Endodermal cell (in vitro differentiated cells): Measurements from ENCODE around the gene COG7. TPM values are rescaled to one million over a fixed set of nuclear protein-coding genes. Genes with fewer than 3 reads are reported as not detected.

Source experiments
- DNase-seq: peaks from one replicate; pipeline ENCODE4 v3.0.0-alpha.2; 2017
- H3K27ac ChIP-seq: 2 replicates; pipeline ENCODE4 v1.5.1; 2013; ENCODE audit warnings: mild to moderate bottlenecking, low read depth, low read length, moderate library complexity
- H3K27me3 ChIP-seq: 2 replicates; pipeline ENCODE4 v1.6.1; 2013; ENCODE audit warnings: mild to moderate bottlenecking, low read length, moderate library complexity; ENCODE audit not compliant: insufficient read depth, control insufficient read depth, poor library complexity, severe bottlenecking
- H3K36me3 ChIP-seq: 2 replicates; pipeline ENCODE4 v1.7.0; 2013; ENCODE audit warnings: mild to moderate bottlenecking, low read length, moderate library complexity; ENCODE audit not compliant: control insufficient read depth, insufficient read depth
- H3K4me1 ChIP-seq: one replicate; pipeline ENCODE4 v1.7.0; 2013; ENCODE audit warnings: low read length; ENCODE audit not compliant: control insufficient read depth, insufficient read depth
- H3K4me3 ChIP-seq: 2 replicates; pipeline ENCODE4 v1.5.1; 2013; ENCODE audit warnings: mild to moderate bottlenecking, low read length, moderate library complexity
- H3K9ac ChIP-seq: 2 replicates; pipeline ENCODE4 v1.6.1; 2013; ENCODE audit warnings: mild to moderate bottlenecking, low read length, moderate library complexity; ENCODE audit not compliant: poor library complexity, severe bottlenecking; ENCODE audit errors: extremely low read depth
- H3K9me3 ChIP-seq: 2 replicates; pipeline ENCODE4 v1.6.1; 2013; ENCODE audit warnings: mild to moderate bottlenecking, low read length, moderate library complexity; ENCODE audit not compliant: control insufficient read depth
- H3K27ac Mint-ChIP-seq: 2 replicates; pipeline ENCODE4 v1.8.0; 2020; ENCODE audit warnings: mixed read lengths
- H3K27me3 Mint-ChIP-seq: 2 replicates; pipeline ENCODE4 v1.8.0; 2021; ENCODE audit warnings: mild to moderate bottlenecking, mixed read lengths; ENCODE audit not compliant: insufficient read depth
- H3K36me3 Mint-ChIP-seq: 2 replicates; pipeline ENCODE4 v1.8.0; 2020; ENCODE audit warnings: low read depth, mixed read lengths
- H3K4me1 Mint-ChIP-seq: 2 replicates; pipeline ENCODE4 v1.8.0; 2020; ENCODE audit warnings: mixed read lengths
- H3K4me3 Mint-ChIP-seq: 2 replicates; pipeline ENCODE4 v1.8.0; 2020; ENCODE audit warnings: mild to moderate bottlenecking, moderate library complexity, mixed read lengths
- H3K9me3 Mint-ChIP-seq: 2 replicates; pipeline ENCODE4 v1.8.0; 2020; ENCODE audit warnings: mild to moderate bottlenecking, mixed read lengths
- WGBS, 2 experiments: methylation state at CpG; one replicate each; pipeline versions ENCODE4 v1.1.5 to v1.1.7; 2013; ENCODE audit warnings: missing lambda C conversion rate in 2 of 2, mixed read lengths in 1 of 2; ENCODE audit not compliant: insufficient coverage in 1 of 2, insufficient read length in 1 of 2; 5-methylcytosine and 5-hydroxymethylcytosine counted together
- total RNA-seq, 2 donors: library from RNA; stranded (reverse); fragmentation: NEBNext Ultra II Directional in 1 of 2; extraction: Animal tissue kit (Norgen Biotek cat#: 25700) in 1 of 2; gene quantifications; 2 replicates in 1 of 2; 3 replicates in 1 of 2; pipeline ENCODE4 v1.2.1, GENCODE V29; 2021
- TF ChIP-seq, protein P1 (sequence below): fragments of 200-600 bp; sonication (generic); conservative IDR thresholded peaks from 2 replicates; pipeline ENCODE4 v1.5.0; 2021; ENCODE audit warnings: antibody characterized with exemption, mild to moderate bottlenecking

The COG7 gene
- total RNA-seq, 2 donors from 2014 or later = 19.9 to 31.3 TPM

DNA sequence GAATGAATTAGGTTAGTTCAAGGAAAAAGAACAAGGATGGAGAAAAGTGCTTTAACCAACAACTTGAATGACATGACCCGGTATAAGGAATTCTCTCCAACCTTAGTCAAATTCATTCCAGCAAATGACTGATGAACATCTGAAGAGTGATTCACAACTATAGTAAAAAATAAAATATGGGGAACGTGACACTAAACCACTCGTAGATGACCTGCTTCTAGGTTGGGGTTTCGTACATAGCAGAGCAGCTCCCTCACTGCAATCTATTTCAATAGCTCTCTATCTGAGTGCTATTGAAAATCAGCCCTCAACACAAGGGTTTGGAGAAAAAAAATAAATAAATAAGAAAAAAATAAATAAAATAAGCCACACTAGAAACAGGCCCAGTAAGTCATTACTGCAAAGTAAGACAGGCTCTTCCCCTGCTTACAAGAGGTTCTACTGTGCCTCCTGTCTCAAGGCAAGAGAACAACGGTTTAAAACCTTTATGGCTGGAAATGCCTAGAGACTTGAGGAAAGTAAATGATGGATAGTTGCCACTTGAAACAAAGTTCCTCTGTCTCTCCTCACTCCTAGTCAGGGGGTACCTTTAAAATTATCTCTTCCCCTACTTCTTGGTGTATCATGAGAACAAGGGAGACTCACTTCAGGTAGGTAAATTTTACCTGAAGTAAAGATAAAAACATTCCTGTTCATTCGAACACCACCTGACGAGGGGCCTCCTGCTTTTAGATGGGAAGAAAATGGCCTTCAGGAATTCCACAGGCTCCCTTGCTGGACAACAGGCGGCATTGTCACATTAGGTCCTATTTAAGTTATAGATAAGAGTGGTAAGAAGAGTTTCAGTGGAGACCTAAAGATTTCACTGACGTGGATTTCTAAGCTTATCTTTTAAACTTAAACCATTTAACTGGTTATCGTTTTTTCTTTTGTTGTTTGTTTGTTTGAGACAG, 20.5 kb downstream of the COG7 start:
- WGBS, 2 experiments = 94 to 100% methylated on average over 3 to 10 of the region's 10 CpGs
- H3K9me3 Mint-ChIP-seq = no peaks in the 10 kb centered on the region

GRCh38 chr16:23428351-23428750, 24.6 kb downstream of the COG7 start:
- H3K27ac ChIP-seq = no peak overlapping the region
- no peaks in the 10 kb centered on the region for H3K4me1 ChIP-seq
- TF ChIP-seq, protein P1, sequence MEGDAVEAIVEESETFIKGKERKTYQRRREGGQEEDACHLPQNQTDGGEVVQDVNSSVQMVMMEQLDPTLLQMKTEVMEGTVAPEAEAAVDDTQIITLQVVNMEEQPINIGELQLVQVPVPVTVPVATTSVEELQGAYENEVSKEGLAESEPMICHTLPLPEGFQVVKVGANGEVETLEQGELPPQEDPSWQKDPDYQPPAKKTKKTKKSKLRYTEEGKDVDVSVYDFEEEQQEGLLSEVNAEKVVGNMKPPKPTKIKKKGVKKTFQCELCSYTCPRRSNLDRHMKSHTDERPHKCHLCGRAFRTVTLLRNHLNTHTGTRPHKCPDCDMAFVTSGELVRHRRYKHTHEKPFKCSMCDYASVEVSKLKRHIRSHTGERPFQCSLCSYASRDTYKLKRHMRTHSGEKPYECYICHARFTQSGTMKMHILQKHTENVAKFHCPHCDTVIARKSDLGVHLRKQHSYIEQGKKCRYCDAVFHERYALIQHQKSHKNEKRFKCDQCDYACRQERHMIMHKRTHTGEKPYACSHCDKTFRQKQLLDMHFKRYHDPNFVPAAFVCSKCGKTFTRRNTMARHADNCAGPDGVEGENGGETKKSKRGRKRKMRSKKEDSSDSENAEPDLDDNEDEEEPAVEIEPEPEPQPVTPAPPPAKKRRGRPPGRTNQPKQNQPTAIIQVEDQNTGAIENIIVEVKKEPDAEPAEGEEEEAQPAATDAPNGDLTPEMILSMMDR = no peak
- Mint-ChIP-seq H3K27ac (no peak overlapping the region), H3K36me3 (peaks cover 45% of the 10 kb centered on the region), H3K4me3 (no peak overlapping the region), H3K9me3 (no peaks in the 10 kb centered on the region), H3K4me1 (no peaks in the 10 kb centered on the region), H3K27me3 (no peaks in the 10 kb centered on the region)
- WGBS, 2 experiments = 100% methylated on average over 2 of the region's 2 CpGs; no CpG with 5 or more reads in 1 of the 2 experiments
- peaks cover 37% of the 10 kb centered on the region for H3K36me3 ChIP-seq
- no peak overlapping the region for H3K9ac ChIP-seq
- DNase-seq = no peak
- no peaks in the 10 kb centered on the region for H3K27me3 ChIP-seq
- no peaks in the 10 kb centered on the region for H3K9me3 ChIP-seq
- H3K4me3 ChIP-seq = no peak overlapping the region

More for the DNA sequence above, 20.5 kb downstream of the COG7 start:
- H3K4me3 Mint-ChIP-seq = no peak overlapping the region
- H3K27ac Mint-ChIP-seq = no peak overlapping the region
- no peak overlapping the region for H3K4me3 ChIP-seq
- H3K27me3 Mint-ChIP-seq = no peaks in the 10 kb centered on the region
- peaks cover 35% of the 10 kb centered on the region for H3K36me3 ChIP-seq
- no peaks in the 10 kb centered on the region for H3K9me3 ChIP-seq
- no peaks in the 10 kb centered on the region for H3K4me1 Mint-ChIP-seq
- peaks cover 45% of the 10 kb centered on the region for H3K36me3 Mint-ChIP-seq
- H3K27ac ChIP-seq = no peak overlapping the region
- no peaks in the 10 kb centered on the region for H3K27me3 ChIP-seq
- no peaks in the 10 kb centered on the region for H3K4me1 ChIP-seq
- TF ChIP-seq, protein P1 = no peak
- no peak overlapping the region for H3K9ac ChIP-seq
- DNase-seq = no peak

DNA sequence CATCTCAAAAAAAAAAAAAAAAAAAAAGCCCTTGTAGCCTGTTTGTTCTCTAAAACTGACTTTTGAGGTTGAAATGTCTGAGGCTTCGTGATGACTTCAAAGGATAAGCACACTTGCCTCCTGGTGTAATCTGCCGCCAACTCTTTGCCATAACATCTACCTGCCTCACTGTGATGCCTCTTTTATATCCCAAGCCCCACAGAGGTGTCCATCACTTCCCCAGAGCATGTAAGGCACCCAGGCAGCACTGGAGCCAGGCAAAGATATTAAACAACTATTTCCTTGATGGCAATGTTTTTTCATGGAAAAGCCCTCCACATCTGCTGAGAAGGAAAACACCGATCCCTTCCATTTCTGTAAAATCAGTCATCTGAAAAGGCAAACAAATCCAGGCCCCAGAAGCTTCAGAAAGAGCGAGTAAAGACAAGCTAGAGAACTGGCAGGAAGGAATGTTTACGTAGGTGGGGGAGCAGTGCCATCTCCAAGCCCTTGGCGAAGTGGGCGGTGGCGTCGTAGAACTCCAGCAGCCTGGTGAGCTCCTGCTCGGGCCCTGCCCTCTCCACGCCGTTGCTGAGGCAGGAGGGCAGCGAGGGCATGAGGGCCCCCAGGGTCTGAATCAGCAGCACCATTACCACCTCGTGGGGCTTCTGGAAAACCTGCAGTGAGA, 28.6 kb downstream of the COG7 start:
- Histone ChIP-seq H3K9me3 (no peaks in the 10 kb centered on the region), H3K36me3 (peaks cover 24% of the 10 kb centered on the region), H3K4me3 (no peak overlapping the region), H3K27me3 (no peaks in the 10 kb centered on the region), H3K27ac (no peak overlapping the region), H3K9ac (no peak overlapping the region), H3K4me1 (no peaks in the 10 kb centered on the region)
- no peak overlapping the region for H3K4me3 Mint-ChIP-seq
- TF ChIP-seq, protein P1 = no peak
- H3K27ac Mint-ChIP-seq = no peak overlapping the region
- H3K9me3 Mint-ChIP-seq = no peaks in the 10 kb centered on the region
- peaks cover 29% of the 10 kb centered on the region for H3K36me3 Mint-ChIP-seq
- no peak for DNase-seq
- WGBS, 2 experiments = 86 to 96% methylated on average over 12 to 14 of the region's 14 CpGs
- H3K4me1 Mint-ChIP-seq = no peaks in the 10 kb centered on the region
- H3K27me3 Mint-ChIP-seq = no peaks in the 10 kb centered on the region
